CD4-positive, alpha-beta T cell treated with Interleukin-12 subunit alpha and Interleukin-12 subunit beta, for 1 hour (primary cell): ENCODE data around the gene SSR1.
"Not testable (repeated sequence)": the region's sequence is repeated elsewhere in the genome, so short reads cannot be mapped to it uniquely, and the experiment has no call there.

Experiments used
- DNase-seq: peaks from one replicate; pipeline ENCODE4 v3.0.0-alpha.2; 2020

The SSR1 gene

GRCh38 chr6:7274525-7274924, 38.5 kb downstream of the SSR1 start:
- not testable (repeated sequence) for DNase-seq

GRCh38 chr6:7273709-7274108, 39.3 kb downstream of the SSR1 start:
- DNase-seq: no peak

GRCh38 chr6:7271205-7271534, 41.8 kb downstream of the SSR1 start:
- DNase-seq: no peak

GRCh38 chr6:7270320-7271204, 42.4 kb downstream of the SSR1 start:
- DNase-seq: no peak

GRCh38 chr6:7269816-7270215, 43.2 kb downstream of the SSR1 start:
- no peak for DNase-seq

- no peak for DNase-seq
Observed at GRCh38 chr6:7268816-7269555, 44.0 kb downstream of the SSR1 start.

- no peak for DNase-seq
Observed at GRCh38 chr6:7268362-7268761, 44.6 kb downstream of the SSR1 start.

GRCh38 chr6:7267466-7268091, 45.4 kb downstream of the SSR1 start:
- no peak for DNase-seq

GRCh38 chr6:7267071-7267465, 45.9 kb downstream of the SSR1 start:
- DNase-seq: no peak

GRCh38 chr6:7265385-7265726, 47.6 kb downstream of the SSR1 start:
- DNase-seq: not testable (repeated sequence)

- no peak for DNase-seq
Observed at GRCh38 chr6:7264686-7265384, 48.2 kb downstream of the SSR1 start.

GRCh38 chr6:7264041-7264440, 49.0 kb downstream of the SSR1 start:
- no peak for DNase-seq

- DNase-seq: not testable (repeated sequence)
Observed at GRCh38 chr6:7263519-7263805, 49.5 kb downstream of the SSR1 start.

GRCh38 chr6:7262746-7263518, 50.1 kb downstream of the SSR1 start:
- no peak for DNase-seq

GRCh38 chr6:7261852-7262461, 51.0 kb downstream of the SSR1 start:
- no peak for DNase-seq

- DNase-seq: peak; percentile 37
Observed at GRCh38 chr6:7261032-7261841, 51.8 kb downstream of the SSR1 start.

- DNase-seq: no peak
Observed at GRCh38 chr6:7260291-7261031, 52.5 kb downstream of the SSR1 start.

- DNase-seq: no peak
Observed at GRCh38 chr6:7258231-7258763, 54.7 kb downstream of the SSR1 start.

GRCh38 chr6:7257521-7258230, 55.3 kb downstream of the SSR1 start:
- no peak for DNase-seq

- no peak for DNase-seq
Observed at GRCh38 chr6:7256785-7257184, 56.2 kb downstream of the SSR1 start.
